Right atrium auricular region (tissue), 2 donors: Measurements from ENCODE around the gene TMEM39A. TPM values are rescaled to one million over a fixed set of nuclear protein-coding genes. Genes with fewer than 3 reads are reported as not detected.

Experiments used
- total RNA-seq, 2 donors: library from RNA; depleted of rRNA; stranded (reverse); fragments of >200 nt; gene quantifications; one replicate each; pipeline ENCODE4 v1.1.0, GENCODE V29; 2016

TMEM39A gene
- total RNA-seq, 2 donors from 2014 or later = 21.2 to 21.5 TPM

Other genes starting within 250 kb of the TMEM39A start
- 10 to 100 TPM; 15.6 to 16.4 TPM for gene B4GALT4, start 222.7 kb downstream of the TMEM39A start, total RNA-seq
- 10 to 100 TPM; 29.9 to 33.1 TPM for gene ARHGAP31, start 169.2 kb downstream of the TMEM39A start, total RNA-seq
- gene POGLUT1, start 5.3 kb upstream of the TMEM39A start, total RNA-seq = 1 to 10 TPM; 6.8 to 8.4 TPM
- gene TIMMDC1, start 34.9 kb upstream of the TMEM39A start, total RNA-seq = 100 to 1,000 TPM in 1 of 2 donors, 10 to 100 TPM in 1; 79.9 to 108 TPM
- under 1 TPM; 0.20 to 0.67 TPM for gene CD80, start 96.0 kb upstream of the TMEM39A start, total RNA-seq
- gene ADPRH, start 115.9 kb upstream of the TMEM39A start, total RNA-seq = 1 to 10 TPM; 7.5 to 9.7 TPM
- 10 to 100 TPM in 1 of 2 donors, 1 to 10 TPM in 1; 6.7 to 11.6 TPM for gene PLA1A, start 134.3 kb upstream of the TMEM39A start, total RNA-seq
- 100 to 1,000 TPM; 679 to 853 TPM for gene POPDC2, start 197.0 kb upstream of the TMEM39A start, total RNA-seq
- gene COX17, start 213.8 kb upstream of the TMEM39A start, total RNA-seq = 10 to 100 TPM; 75.8 to 93.9 TPM
- 1 to 10 TPM; 1.5 to 3.1 TPM for gene CFAP91, start 239.4 kb upstream of the TMEM39A start, total RNA-seq